ENCODE results near the gene AGPAT3.

Gene AGPAT3

DNA sequence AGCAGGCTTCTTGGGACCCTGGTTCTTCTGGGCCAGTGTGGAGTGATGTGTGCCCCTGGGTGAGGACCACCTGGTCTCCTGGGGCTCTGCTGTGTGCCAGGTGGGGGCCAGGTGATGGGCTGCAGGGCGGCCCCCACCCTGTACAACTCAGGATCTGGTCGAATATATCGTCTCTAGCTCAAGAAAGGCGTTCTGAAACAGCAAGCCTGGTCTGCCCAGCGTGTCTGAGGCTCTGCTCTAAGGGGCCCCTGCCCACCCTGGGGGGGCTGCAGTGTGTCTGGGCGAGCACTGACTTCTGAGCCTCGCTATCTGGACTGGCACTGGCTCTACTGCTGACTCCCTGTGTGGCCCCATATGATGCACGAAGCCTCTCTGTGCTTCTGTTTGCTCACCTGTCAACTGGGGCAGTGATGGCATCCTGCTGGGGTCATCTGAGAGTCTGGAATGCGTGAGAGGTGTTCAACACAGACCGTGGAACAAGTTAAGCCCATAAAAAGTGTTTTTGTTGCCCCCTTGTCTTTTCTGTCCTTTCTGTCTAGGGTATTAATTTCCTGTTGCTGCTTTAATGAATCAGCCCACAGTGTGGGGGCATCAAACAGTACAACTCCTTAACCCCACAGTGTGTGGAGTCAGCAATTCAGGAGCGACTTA, 91.1 kb downstream of the AGPAT3 start:
- Histone ChIP-seq H3K27me3 (no peaks in the 10 kb centered on the region), H3K36me3 (peaks cover 0 to 19% (median 18%) of the 10 kb centered on the region in 3 donors), H3K4me1 (no peaks in the 10 kb centered on the region), H3K27ac (no peak overlapping the region), H3K4me3 (no peak overlapping the region), H3K9me3 (no peaks in the 10 kb centered on the region)
- TF ChIP-seq, protein P1, sequence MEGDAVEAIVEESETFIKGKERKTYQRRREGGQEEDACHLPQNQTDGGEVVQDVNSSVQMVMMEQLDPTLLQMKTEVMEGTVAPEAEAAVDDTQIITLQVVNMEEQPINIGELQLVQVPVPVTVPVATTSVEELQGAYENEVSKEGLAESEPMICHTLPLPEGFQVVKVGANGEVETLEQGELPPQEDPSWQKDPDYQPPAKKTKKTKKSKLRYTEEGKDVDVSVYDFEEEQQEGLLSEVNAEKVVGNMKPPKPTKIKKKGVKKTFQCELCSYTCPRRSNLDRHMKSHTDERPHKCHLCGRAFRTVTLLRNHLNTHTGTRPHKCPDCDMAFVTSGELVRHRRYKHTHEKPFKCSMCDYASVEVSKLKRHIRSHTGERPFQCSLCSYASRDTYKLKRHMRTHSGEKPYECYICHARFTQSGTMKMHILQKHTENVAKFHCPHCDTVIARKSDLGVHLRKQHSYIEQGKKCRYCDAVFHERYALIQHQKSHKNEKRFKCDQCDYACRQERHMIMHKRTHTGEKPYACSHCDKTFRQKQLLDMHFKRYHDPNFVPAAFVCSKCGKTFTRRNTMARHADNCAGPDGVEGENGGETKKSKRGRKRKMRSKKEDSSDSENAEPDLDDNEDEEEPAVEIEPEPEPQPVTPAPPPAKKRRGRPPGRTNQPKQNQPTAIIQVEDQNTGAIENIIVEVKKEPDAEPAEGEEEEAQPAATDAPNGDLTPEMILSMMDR (IDR thresholded peaks at IDR 0.05) = no peak
- intact Hi-C loops (cut with DNase I; ENCODE audit: low total_unique reads) = no loop called here
- no peak for DNase-seq

DNA sequence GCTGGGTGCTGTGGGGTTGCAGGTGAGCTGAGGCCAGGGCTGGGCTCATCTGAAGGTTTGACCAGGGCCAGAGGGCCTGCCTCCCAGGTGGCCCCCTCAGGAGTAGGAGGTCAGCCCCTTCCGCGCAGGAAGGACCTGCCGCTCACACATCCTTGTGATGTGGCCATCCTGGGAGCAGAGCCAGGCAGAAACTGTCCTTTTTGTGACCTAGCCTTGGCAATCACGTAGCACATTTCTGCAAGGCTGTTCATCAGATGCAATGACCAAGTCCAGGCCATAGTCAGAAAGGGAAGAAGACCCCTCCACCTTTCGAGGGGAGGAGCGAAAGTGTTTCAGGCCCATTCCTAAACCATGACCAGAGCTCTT, 91.6 kb downstream of the AGPAT3 start:
- peaks cover 0 to 22% (median 21%) of the 10 kb centered on the region in 3 donors for H3K36me3 ChIP-seq
- TF ChIP-seq, protein P1 (IDR thresholded peaks at IDR 0.05) = no peak
- no peaks in the 10 kb centered on the region for H3K4me1 ChIP-seq
- intact Hi-C loops (cut with DNase I; ENCODE audit: low total_unique reads) = no loop called here
- H3K27me3 ChIP-seq = no peaks in the 10 kb centered on the region
- H3K4me3 ChIP-seq = no peak overlapping the region
- DNase-seq = no peak
- no peaks in the 10 kb centered on the region for H3K9me3 ChIP-seq
- H3K27ac ChIP-seq = no peak overlapping the region

DNA sequence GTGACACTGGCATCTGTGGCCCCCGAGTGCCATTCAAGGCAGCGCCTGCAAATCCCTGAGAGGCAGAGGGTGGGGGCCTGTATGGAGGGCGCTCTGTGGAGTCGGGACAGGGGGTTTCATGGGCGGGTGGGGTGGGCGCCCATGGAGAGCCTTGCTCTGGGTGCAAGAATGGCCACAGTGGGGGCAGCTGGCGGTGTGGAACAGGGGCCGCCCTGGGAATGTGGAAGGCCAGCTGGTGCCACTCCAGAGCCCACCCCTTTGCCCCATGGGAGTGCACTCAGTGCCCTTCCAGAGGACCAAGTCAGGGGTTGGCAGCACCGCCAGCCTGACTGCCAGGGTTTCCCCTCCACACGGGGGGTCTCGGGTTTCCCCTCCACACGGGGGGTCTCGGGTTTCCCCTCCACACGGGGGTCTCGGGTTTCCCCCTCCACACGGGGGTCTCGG, 92.1 kb downstream of the AGPAT3 start:
- Histone ChIP-seq H3K9me3 (no peaks in the 10 kb centered on the region), H3K4me3 (no peak overlapping the region), H3K4me1 (no peaks in the 10 kb centered on the region), H3K36me3 (peaks cover 0 to 22% (median 21%) of the 10 kb centered on the region in 3 donors), H3K27ac (no peak overlapping the region), H3K27me3 (no peaks in the 10 kb centered on the region)
- no peak for DNase-seq
- TF ChIP-seq, protein P1 (IDR thresholded peaks at IDR 0.05) = no peak
- intact Hi-C loops (cut with DNase I; ENCODE audit: low total_unique reads) = no loop called here

DNA sequence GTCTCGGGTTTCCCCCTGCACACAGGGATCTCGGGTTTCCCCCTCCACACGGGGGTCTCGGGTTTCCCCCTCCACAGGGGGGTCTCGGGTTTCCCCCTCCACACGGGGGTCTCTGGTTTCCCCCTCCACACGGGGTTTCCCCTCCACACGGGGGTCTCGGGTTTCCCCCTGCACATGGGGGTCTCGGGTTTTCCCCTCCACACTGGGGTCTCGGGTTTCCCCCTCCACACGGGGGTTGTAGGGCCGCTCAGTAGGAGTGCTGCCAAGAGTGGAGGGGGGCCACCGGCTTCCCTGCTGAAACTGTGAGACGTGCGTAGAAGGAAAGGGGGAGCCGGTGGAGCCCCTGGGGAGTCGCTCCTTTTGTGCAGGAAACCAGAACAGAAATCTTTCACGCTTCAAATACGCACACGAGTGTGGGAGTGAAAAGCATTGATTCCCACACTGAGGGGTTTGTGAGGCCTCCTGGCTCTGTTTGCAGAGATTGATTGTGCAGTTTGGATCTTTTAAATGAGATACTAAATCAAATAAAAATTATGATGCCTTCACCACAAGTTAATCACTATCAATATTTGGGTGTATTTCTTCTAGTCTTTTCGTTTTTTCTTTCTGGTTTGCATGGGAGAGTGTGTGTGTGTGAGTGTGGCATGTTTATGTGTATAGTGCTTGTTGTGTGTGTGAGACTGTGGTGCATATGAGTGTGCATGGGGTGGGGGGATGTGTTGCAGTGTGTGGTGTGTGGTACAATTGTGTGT, 92.8 kb downstream of the AGPAT3 start:
- DNase-seq = no peak
- Histone ChIP-seq H3K4me3 (no peak overlapping the region), H3K27me3 (no peaks in the 10 kb centered on the region), H3K36me3 (peaks cover 0 to 22% (median 21%) of the 10 kb centered on the region in 3 donors), H3K9me3 (no peaks in the 10 kb centered on the region), H3K27ac (no peak overlapping the region), H3K4me1 (no peaks in the 10 kb centered on the region)
- TF ChIP-seq, protein P1 (IDR thresholded peaks at IDR 0.05) = no peak
- intact Hi-C loops (cut with DNase I; ENCODE audit: low total_unique reads) = no loop called here

DNA sequence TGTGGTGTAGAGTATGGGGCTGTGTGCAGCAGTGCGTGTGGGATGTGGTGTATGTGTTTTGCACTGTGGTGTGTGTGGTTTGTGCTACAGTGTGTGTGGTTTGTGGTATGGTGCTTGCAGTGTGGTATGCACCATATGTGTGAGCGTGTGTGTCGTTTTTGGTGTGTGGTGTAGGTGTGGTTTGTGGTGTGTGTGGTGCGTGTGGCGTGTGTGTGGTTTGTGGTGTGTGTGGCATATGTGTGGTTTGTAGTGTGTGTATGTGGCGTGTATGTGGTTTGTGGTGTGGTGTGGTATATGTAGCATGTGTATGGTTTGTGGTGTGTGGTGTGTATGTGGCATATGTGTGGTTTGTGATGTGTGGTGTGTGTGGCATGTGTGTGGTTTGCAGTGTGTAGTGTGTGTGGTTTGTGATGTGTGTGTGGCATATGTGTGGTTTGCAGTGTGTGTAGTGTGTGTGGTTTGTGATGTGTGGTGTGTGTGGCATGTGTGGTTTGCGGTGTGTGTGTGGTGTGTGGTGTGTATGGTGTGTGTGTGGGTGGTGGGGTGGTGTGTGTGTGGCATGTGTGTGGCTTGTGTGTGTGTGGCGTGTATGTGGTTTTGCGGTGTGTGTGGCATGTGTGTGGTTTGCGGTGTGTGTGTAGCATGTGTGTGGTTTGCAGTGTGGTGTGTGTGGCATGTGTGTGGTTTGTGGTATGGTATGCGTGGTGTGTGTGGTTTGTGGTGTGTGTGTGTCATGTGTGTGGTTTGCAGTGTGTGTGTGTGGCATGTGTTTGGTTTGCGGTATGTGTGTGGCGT, 93.5 kb downstream of the AGPAT3 start:
- Histone ChIP-seq H3K9me3 (no peaks in the 10 kb centered on the region), H3K4me3 (no peak overlapping the region), H3K36me3 (peaks cover 0 to 22% (median 21%) of the 10 kb centered on the region in 3 donors), H3K4me1 (no peaks in the 10 kb centered on the region), H3K27me3 (no peaks in the 10 kb centered on the region), H3K27ac (no peak overlapping the region)
- TF ChIP-seq, protein P1 (IDR thresholded peaks at IDR 0.05) = no peak
- DNase-seq = no peak
- intact Hi-C loops (cut with DNase I; ENCODE audit: low total_unique reads) = no loop called here
